GM12891 (cell line): ENCODE results near the gene SRRM4.

ENCODE experiments used
- DNase-seq: peaks from one replicate; pipeline ENCODE4 v3.0.0; 2011; ENCODE audit warnings: low spot score; ENCODE audit not compliant: insufficient read length
- FAIRE-seq: peaks from 2 replicates; lab custom pipeline; 2011; peaks lifted over from hg19 to GRCh38; lab: Jason Lieb, UNC
- PAX5 ChIP-seq: IDR thresholded peaks from 2 replicates; pipeline ENCODE4 v1.6.1; 2011; ENCODE audit warnings: low read length, moderate library complexity, mild to moderate bottlenecking; ENCODE audit not compliant: insufficient read depth, severe bottlenecking
- POLR2A ChIP-seq: IDR thresholded peaks from 2 replicates; pipeline ENCODE4 v1.6.1; 2011; ENCODE audit warnings: low read depth, low read length, control low read depth
- POLR2AphosphoS5 ChIP-seq: IDR thresholded peaks from 2 replicates; pipeline ENCODE4 v1.6.1; 2011; ENCODE audit warnings: low read depth, low read length, control low read depth
- POU2F2 ChIP-seq: IDR thresholded peaks from 2 replicates; pipeline ENCODE4 v1.6.1; 2011; ENCODE audit warnings: low read depth, mild to moderate bottlenecking, control low read depth, low read length, moderate library complexity
- SPI1 ChIP-seq: IDR thresholded peaks from 2 replicates; pipeline ENCODE4 v1.6.1; 2011; ENCODE audit warnings: low read depth, low read length, control low read depth
- TAF1 ChIP-seq: IDR thresholded peaks from 2 replicates; pipeline ENCODE4 v1.6.1; 2011; ENCODE audit warnings: low read depth, low read length, control low read depth

SRRM4 gene

GRCh38 chr12:119069147-119069642, 87.9 kb downstream of the SRRM4 start:
- no peak for FAIRE-seq
- TF ChIP-seq SPI1 (no peak), POU2F2 (no peak), TAF1 (no peak), POLR2A (no peak), PAX5 (no peak), POLR2AphosphoS5 (no peak)
- DNase-seq = no peak

- no peak for FAIRE-seq
- TF ChIP-seq SPI1 = no peak
- no peak for TF ChIP-seq POLR2AphosphoS5
- TF ChIP-seq PAX5 = no peak
- TF ChIP-seq TAF1 = no peak
- TF ChIP-seq POLR2A = no peak
- no peak for TF ChIP-seq POU2F2
- no peak for DNase-seq
Measured at GRCh38 chr12:119071176-119071575, 89.8 kb downstream of the SRRM4 start.

- TF ChIP-seq SPI1 (no peak), TAF1 (no peak), PAX5 (no peak), POLR2A (no peak), POU2F2 (no peak), POLR2AphosphoS5 (no peak)
- FAIRE-seq (no peak), DNase-seq (no peak)
Measured at GRCh38 chr12:119071638-119072231, 90.4 kb downstream of the SRRM4 start.

- no peak for DNase-seq
- TF ChIP-seq POLR2AphosphoS5 (no peak), SPI1 (no peak), POU2F2 (no peak), TAF1 (no peak), POLR2A (no peak), PAX5 (no peak)
- FAIRE-seq = no peak
Measured at GRCh38 chr12:119072440-119072839, 91.1 kb downstream of the SRRM4 start.

- DNase-seq (no peak), FAIRE-seq (no peak)
- no peak for TF ChIP-seq POLR2AphosphoS5
- TF ChIP-seq SPI1 = no peak
- no peak for TF ChIP-seq POLR2A
- TF ChIP-seq TAF1 = no peak
- no peak for TF ChIP-seq POU2F2
- no peak for TF ChIP-seq PAX5
Measured at GRCh38 chr12:119075222-119075787, 94.0 kb downstream of the SRRM4 start.

- FAIRE-seq (no peak), DNase-seq (no peak)
- TF ChIP-seq TAF1 (no peak), POLR2AphosphoS5 (no peak)
Measured at GRCh38 chr12:119075918-119076317, 94.6 kb downstream of the SRRM4 start.

- no peak for FAIRE-seq
- TF ChIP-seq SPI1 = no peak
- no peak for TF ChIP-seq POLR2A
- TF ChIP-seq PAX5 = no peak
- no peak for TF ChIP-seq TAF1
- TF ChIP-seq POLR2AphosphoS5 = no peak
- TF ChIP-seq POU2F2 = no peak
- no peak for DNase-seq
Measured at GRCh38 chr12:119079530-119079929, 98.2 kb downstream of the SRRM4 start.

- TF ChIP-seq POU2F2 = no peak
- TF ChIP-seq POLR2A = no peak
- no peak for TF ChIP-seq POLR2AphosphoS5
- TF ChIP-seq TAF1 = no peak
- TF ChIP-seq PAX5 = no peak
- no peak for TF ChIP-seq SPI1
- no peak for FAIRE-seq
- DNase-seq = no peak
Measured at GRCh38 chr12:119082016-119082415, 100.7 kb downstream of the SRRM4 start.

GRCh38 chr12:119082496-119082895, 101.2 kb downstream of the SRRM4 start:
- DNase-seq (no peak), FAIRE-seq (no peak)
- no peak for TF ChIP-seq POU2F2
- no peak for TF ChIP-seq TAF1
